ENCODE data around the gene WNT11.

WNT11 gene

DNA sequence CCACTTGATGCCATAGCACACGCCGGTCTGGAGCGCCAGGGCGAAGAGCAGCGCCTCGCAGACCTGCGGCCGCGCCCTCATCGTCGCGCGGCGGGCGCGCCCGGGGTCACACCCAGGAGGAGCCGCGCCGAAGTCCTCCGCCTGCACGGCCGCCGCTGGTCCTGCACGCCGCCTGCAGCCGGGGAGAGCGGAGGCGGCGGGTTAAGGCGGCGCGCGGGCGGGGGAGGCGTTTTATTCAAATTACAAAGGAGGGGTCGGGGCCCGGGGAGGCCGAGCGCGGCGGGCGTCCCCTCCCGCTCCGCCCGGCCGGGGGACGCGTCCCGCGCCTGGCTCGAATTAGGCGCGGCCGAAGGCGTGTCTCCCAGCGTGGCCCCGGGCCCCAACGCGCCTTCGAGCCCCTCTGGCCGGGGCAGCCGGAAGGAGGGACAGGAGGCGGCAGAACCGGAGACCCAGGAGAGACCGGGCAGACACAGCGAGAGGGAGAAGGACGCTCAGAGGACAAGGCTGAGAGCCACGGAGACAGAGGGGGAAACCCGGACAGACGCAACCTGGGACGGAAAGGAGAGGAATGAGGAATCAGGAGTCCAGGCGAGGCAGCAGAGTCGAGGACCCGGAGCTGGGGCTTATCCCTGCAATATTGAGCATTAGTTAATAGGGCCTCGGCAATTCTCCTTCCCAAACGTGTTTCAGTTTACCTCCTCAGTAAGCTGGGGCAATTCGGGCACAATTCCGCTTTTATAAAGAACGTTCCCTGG, at the start of gene WNT11:
WNT11 (minus strand) TSS at position 176 of the 755 bp plus-strand sequence; CDS start at position 81, 95 bp downstream.
- TF ChIP-seq GATA2 (IDR thresholded peaks at IDR 0.05; ENCODE audit: low read depth, low read length) (no peak), GATA3 (IDR thresholded peaks at IDR 0.05; ENCODE audit: low read depth, low read length) (no peak)

DNA sequence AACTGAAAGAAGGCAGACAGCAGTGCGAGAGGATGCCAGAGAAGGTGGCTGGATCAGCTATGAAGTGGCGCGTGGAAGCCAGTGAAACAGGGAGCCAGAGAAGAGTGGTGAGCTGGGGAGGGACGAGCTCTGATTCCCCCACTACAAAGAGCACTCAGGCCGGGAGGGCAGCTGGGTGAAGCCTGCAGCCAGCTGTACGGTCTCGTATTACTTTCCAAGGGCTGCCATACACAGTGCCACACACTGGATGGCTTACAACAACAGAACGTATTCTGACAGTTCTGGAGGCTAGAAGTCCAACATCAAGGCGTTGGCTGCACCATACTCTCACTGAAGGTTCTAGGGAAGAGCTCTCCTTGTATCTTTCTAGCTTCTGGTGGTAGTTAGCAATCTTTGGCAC, 47.1 kb upstream of the WNT11 start:
- TF ChIP-seq GATA3 (IDR thresholded peaks at IDR 0.05; ENCODE audit: low read depth, low read length) = no peak

DNA sequence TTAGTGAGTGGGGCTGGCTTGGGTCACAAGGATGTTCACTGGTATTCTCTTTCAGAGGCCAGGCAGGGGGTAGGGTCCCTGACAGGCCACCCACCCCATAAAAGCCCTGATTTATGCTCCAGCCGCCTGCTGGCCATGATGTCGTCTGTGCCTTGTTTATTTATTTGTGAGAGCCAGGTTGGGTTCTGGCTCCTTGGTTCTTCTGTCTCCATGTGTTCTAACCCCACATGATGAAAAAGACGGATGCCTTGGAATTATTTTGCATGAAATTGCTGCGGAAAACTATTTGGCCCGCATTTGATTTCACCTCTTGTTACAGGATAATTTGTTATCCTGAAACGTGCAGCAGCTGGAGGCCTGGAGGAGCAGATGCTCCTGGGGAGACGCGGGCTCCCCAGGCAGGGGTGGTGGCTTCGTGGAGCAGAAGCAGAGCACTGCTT, 46.3 kb upstream of the WNT11 start:
- TF ChIP-seq GATA2 (IDR thresholded peaks at IDR 0.05; ENCODE audit: low read depth, low read length) (no peak), GATA3 (IDR thresholded peaks at IDR 0.05; ENCODE audit: low read depth, low read length) (no peak)

DNA sequence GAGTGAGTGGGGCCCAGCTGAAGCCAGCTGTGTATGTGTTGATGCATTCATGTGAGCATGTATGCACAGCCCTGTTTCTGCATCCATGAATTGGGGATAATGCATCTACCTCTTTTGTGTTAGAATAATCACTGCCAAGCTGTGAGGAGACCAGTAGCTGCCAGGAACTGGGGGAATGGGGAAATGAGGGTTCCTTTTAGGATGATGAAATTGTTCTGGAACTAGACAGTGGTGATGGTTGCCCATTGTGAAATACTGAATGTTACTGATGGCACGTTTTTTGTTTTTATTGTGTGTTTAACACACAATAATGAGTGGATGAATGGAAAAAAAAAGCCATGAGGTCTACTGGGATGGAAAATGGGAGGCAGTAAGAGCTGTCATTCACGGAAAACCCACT, 45.3 kb upstream of the WNT11 start:
- no peak for TF ChIP-seq GATA2 (IDR thresholded peaks at IDR 0.05; ENCODE audit: low read depth, low read length)
- no peak for TF ChIP-seq GATA3 (IDR thresholded peaks at IDR 0.05; ENCODE audit: low read depth, low read length)

DNA sequence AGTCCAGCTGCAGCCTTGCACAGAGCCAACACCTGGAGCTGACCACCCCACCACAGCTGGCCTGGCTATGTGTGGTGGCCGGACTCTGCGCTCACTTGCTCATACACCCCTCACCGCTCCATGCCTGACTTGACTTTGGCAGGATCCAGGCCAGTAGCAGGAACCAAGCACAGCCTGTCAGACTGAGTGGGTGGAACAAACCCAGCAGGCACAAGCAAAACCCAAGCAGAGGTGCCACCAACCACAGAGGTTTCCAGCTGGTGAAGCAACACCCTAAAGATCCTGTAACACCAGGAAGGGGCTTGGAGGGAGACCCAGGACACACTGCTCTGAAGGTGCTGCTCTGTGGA, 44.9 kb upstream of the WNT11 start:
- no peak for TF ChIP-seq GATA3 (IDR thresholded peaks at IDR 0.05; ENCODE audit: low read depth, low read length)
- TF ChIP-seq GATA2 (IDR thresholded peaks at IDR 0.05; ENCODE audit: low read depth, low read length) = no peak

DNA sequence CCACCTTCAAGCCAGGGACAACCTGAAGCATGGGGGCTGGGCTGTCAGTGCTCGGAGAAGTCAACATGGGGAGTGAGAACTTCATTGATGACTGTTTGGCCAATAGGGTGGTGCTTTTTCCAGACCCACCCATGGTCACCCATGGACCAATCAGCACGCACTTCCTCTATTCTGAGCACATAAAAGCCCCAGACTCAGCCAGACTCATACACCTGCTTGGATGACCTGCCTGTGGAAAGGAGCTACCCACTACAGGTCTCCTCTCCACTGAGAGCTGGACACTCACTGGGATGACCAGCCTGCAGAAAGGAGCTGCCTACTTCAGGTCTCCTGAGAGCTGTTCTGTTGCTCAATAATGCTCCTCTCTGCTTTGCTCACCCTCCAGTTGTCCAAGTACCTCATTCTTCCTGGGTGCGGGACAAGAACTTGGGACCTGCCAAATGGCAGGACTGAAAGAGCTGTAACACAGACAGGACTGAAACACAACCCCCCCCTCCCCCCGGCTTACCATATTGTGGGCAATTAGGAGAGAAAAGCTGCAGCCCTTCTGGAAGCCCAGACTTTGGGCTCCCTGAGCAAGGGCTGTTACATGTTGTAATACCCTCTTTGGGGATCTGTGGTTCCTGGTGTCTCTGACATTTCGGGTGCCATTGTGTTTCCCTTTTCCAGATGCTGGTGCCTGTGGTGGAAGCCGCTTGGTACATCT, 44.4 kb upstream of the WNT11 start:
- TF ChIP-seq GATA2 (IDR thresholded peaks at IDR 0.05; ENCODE audit: low read depth, low read length) = no peak

DNA sequence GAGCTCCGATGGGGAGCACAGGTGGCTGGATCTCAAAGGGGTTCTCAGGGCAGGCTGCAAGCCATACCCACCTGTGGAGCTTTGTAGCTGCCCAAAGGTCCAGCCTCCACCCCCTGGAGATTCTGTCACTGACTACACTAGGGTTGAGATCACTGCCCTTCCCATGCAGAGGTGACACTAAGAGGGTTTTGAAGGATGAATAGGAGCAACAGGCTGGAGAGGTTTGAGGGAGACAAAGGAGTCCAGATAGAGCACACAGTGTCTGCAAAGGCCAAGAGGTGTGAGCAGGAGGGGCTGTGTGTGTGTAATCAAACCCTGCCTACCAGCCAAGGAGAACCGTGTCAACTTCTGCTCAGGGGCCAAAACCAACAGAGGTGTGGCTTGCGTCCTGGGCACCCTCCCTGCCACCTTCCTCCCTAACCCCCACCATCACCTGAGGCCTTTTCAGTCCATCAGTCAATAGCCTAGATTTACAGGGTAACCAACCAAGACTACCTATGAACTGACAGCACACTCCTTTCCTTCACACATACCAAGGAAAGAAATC, 43.0 kb upstream of the WNT11 start:
- TF ChIP-seq GATA3 (IDR thresholded peaks at IDR 0.05; ENCODE audit: low read depth, low read length) (no peak), GATA2 (IDR thresholded peaks at IDR 0.05; ENCODE audit: low read depth, low read length) (no peak)

DNA sequence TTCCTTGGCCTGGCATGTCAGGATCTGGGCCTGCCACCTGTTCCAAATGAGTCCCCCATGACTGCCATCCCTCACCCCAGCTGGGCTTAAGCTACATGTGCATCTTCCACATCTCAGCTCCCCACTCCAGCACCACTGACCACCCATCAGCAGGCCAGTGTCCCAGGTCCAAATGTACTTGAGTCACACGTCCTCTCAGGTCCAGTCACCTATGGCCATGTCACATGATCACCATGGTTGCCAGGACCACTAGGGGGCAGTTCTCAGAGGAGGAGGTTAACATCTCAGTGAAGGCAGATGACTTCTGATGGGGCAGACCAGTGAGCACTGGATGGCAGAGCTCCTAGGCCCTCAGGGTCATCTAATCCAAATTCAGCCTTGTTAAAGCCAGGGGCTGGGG, 41.9 kb upstream of the WNT11 start:
- TF ChIP-seq GATA2 (IDR thresholded peaks at IDR 0.05; ENCODE audit: low read depth, low read length) (no peak), GATA3 (IDR thresholded peaks at IDR 0.05; ENCODE audit: low read depth, low read length) (no peak)

DNA sequence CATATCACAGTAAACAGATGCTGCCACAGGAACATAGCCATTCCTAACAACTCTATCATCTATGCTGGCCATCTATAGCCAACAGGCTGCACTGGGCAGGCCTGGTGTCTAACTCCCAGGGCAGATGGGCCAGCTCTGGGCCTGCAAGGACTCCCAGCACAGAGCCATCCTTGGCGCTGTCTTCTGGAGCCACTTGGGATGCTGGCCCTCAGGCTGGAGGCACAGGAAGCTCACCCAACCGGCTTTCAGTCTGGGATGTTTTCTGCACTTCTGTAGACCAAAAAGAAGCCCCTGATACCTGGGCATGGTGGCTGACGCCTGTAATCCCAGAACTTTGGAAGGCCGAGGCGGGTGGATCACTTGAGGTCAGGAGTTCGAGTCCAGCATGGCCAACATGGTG, 40.8 kb upstream of the WNT11 start:
- TF ChIP-seq GATA3 (IDR thresholded peaks at IDR 0.05; ENCODE audit: low read depth, low read length) = no peak
- TF ChIP-seq GATA2 (IDR thresholded peaks at IDR 0.05; ENCODE audit: low read depth, low read length) = no peak

DNA sequence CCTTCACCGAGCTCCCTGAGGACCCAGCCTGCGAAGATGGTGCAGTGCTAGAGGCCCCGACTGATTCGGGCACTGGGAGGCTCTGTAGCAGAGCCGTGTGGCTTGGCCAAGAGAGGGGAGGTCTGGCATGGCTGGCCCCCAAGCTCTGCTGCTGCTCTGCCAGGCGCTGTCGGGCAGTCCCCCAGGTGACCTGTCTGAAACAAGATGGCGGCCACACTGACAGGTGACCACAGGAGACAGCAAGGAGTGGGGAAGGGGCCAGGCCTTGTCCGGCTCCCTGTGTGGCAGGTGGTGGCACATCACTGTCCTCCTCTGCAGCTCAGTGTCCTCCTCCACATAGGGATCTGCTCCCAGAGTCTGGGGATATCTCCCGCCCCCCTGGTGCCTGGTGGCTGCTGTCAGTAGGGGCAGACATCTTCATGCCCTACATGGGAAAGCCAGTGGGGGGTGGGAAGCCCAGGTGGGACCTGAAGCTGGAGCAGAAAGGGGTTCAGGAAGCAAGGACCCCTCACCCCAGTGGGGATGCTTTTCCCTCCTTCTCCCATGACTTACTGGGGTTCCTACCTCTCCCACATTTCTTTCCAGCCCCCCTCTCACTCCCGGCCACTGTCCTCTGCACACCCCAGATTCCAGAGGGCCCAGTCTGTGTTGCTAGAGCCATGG, 40.1 kb upstream of the WNT11 start:
- no peak for TF ChIP-seq GATA3 (IDR thresholded peaks at IDR 0.05; ENCODE audit: low read depth, low read length)

DNA sequence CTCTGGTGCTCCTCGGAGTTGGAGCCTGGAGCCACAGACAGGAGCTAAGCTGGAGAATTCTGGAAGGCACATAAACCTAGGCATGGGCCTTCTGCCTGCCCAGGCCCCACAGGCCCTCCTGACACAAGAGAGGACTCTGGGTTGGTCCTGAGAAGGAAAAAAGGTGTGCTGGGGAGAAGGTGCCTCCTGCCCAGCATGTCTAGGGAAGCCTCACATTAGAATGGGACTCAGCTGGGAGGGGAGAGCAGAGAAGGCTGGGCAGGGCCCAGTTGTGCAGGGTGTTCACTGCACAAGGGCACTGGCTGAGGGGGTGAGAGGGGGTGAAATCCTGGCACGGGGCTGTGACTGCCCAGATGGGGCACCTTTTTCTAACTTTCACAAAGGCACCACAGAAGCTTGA, 39.4 kb upstream of the WNT11 start:
- no peak for TF ChIP-seq GATA3 (IDR thresholded peaks at IDR 0.05; ENCODE audit: low read depth, low read length)
- TF ChIP-seq GATA2 (IDR thresholded peaks at IDR 0.05; ENCODE audit: low read depth, low read length) = no peak

DNA sequence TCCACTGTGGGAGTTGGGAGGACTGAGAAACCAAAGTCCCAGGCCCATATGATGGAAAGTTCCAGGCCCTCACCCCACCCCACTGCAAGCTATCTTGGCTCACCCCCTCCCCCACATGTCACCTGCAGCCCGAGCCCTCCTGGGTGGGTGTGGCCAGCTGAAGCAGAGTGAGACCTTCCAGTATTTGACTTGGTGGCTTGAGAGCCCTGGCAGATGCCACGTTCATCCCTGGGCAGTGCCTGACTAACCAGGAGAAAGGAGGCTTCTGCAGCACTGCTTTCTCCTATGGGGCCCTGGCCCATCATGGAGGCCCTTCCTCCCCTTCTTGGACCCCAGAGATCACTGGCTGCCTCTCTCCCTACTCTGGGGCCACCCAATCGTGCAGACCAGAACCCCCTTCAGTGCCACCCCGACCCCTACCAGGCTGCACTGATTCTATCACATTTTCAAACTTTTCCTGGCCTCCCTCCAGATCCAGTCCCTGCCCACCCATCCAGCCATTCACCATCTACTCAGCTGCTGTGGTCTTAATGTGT, 38.1 kb upstream of the WNT11 start:
- TF ChIP-seq GATA3 (IDR thresholded peaks at IDR 0.05; ENCODE audit: low read depth, low read length) = no peak
- TF ChIP-seq GATA2 (IDR thresholded peaks at IDR 0.05; ENCODE audit: low read depth, low read length) = no peak

DNA sequence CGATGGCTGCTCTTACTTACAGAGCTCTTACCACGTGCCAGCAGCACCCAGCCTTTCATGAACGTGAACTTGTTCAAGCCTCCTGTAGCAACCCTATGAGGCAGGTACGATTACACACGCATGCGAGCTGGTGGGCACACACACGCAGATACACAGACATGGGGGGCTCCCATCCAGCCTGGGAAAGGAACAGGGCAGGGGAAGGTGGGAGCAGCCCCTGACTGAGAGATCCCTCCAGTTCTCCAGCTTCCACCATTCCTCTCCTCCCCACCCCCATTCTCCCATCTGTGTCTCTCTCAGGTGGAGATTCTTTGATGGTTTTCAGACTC, 37.6 kb upstream of the WNT11 start:
- no peak for TF ChIP-seq GATA3 (IDR thresholded peaks at IDR 0.05; ENCODE audit: low read depth, low read length)
- TF ChIP-seq GATA2 (IDR thresholded peaks at IDR 0.05; ENCODE audit: low read depth, low read length) = no peak

DNA sequence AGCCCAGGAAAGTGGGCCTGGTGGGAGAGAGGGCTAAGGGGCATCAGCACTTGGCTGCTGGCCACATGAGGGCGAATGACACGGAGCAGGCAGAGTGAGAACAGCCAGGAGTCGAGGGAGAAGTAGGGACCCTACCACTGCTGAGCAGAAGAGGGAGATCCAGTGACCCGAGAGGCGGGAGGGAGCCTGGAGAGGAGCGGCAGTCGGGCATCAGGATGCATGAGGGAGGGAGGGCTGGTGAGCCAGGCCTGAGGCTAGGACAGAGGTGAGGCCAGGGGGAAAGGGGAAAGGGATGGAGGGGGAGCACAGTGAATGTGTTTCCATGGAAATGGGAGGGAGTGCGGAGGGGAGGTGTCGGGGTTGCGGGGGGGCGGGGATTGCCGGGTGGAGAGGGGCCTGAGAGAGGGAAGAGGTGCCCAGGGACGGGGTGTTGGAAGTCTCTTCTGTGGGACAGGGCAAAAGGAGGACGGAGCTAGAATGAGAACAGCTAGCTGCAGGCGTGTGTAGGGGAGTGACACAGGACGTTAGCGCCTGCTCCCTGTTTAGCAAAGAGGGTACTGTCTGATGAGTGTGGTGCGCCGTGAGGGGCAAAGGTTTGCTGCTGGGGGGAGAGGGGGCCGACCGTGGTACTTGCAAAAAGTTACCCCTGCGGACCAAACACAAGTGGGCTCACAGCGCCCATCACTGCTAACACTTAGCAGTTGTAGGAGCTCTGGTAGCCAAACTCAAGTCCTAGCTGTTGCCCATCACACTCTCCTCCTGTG, 37.1 kb upstream of the WNT11 start:
- TF ChIP-seq GATA3 (IDR thresholded peaks at IDR 0.05; ENCODE audit: low read depth, low read length) = no peak
- no peak for TF ChIP-seq GATA2 (IDR thresholded peaks at IDR 0.05; ENCODE audit: low read depth, low read length)
